Ramos (cell line): Measurements from ENCODE around the gene EHD4.

Experiments used
- in situ Hi-C: fragments of 300-500 bp; cut with MboI; formaldehyde crosslinking; loops from one replicate; pipeline ENCODE4 v1.14.3; 2022; ENCODE audit warnings: low sequenced_read_pairs; ENCODE audit not compliant: unreplicated experiment

EHD4 gene

DNA sequence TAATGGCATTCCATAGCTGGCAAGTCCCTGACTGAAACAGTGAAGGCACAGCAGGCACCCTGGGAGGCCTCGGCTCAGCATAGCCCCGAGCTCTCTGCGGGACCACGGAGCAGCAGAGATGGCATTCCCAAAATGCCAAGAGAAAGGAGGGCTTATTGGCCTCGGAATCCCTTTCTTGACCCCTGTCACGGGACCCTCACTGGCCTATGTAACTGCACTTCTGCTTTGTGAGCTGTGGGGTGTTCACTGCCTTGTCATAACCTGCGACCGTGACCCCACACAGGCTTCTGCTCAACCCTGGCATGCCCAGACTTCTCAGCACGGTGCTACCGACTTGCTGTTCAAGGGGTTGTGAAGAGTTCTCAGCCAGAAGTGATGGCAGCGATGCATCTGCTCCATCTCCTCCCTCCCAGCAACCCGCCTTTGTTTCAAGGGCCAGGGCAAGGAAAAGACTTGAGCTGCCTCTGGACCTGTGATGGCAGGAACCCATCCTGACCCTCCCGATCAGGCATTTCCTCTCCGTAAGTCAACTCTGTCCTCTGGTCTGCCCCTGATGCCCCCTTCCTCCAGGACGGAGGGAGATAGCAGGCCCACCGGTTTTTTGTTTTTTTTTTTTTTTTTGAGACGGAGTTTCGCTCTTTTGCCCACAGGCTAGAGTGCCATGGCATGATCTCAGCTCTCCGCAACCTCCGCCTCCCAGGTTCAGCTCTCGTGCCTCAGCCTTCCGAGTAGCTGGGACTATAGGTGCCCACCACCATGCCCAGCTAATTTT lies 30.5 kb downstream of the EHD4 start:
- in situ Hi-C loops: no loop called here

DNA sequence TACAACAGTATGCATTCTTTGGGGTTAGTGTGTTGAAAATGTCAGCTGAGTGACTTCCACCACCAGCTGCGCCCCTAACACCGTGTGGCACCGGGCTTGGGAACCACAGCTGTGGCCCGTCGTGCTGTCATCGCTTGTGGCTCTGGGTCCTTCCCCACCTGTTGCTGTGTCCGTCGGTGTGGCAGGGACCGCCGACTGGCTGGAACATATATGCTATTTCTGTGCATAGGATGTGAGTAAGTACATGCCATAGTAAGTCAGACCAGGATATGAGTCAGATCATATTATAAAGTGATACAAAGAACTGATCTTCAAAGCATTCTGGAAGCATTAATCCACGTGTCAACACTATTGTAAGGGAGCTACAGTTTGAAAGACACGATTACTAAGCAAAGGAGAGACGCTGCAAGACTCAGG lies 31.9 kb downstream of the EHD4 start:
- in situ Hi-C loops: no loop called here

DNA sequence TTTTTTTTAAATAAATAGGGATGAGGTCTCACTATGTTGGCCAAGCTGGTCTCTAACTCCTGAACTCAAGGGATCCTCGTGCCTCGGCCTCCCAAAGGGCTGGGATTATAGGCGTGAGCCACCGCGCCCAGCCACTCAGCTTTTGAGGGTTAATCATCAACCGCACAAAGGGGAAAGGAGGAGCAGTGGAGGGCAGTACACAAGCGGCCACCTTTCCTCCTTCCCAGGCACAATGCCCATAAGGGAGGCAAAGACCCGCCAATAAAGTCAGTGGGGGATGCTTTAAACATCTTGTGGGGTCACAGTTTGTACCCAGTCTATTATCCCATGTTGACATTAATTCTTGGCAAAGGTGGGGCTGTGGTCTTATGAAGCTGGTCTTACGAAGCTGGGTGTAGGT lies 32.4 kb downstream of the EHD4 start:
- in situ Hi-C loops: no loop called here

DNA sequence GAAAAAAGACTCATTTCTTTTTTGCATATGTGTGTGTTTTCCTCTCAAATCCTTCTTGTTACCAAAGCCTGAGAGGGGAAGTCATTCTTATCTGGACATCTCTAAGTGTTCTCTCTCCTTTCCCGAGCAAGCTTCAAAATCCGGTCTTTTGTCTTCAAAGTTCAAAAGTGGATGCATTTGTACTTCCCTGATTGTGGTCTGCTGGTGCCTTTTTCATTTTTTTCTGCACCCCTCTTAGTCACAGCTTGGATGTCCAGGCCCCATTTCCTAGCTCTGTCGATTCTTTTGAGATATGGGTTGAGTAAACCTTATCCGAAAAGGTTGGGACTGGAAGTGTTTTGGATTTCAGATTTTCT lies 34.8 kb downstream of the EHD4 start:
- in situ Hi-C loops: no loop called here

DNA sequence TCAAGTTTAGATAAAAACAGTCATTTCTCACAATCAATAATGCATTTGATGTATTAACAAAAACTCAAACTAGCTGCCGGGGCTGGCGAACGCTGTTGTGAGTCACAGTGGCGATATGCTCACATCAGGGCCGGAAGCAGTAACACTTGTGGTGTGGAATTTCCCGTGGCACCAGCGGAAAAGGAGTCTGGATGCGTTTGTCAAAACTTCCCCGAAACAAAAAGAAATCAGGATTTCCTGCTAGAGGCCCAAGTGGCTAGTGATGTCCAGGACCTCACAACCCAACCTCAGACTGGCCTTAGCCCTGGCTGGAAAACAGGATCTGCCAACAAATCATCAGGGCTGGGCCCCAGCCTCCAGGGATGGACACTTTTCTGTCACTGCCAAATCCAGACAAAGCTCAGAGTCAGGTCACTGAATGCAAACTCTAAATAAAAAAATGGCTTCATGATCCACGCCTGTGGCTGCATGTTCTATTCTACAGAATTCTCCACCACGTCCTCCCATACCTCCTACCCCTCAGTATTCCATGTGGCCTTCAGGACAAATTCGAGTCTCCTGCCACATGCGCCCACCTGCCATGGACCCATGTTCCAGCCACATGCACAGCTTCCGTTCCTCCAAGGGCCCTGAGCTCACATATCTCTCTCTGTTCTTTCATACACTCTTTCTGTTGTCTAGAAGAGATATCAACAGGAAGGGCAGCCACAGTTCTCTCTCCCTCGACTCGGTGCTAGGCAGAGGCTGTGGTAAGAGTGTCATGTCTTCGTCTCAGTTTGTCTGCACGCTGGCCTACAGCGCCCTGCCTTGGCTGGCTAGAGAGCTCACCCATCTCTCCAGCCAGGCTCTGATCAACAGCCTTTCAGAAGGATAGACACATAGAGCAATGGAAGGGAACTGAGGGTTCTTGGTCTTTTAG lies 35.4 kb downstream of the EHD4 start:
- in situ Hi-C loops: no loop called here

DNA sequence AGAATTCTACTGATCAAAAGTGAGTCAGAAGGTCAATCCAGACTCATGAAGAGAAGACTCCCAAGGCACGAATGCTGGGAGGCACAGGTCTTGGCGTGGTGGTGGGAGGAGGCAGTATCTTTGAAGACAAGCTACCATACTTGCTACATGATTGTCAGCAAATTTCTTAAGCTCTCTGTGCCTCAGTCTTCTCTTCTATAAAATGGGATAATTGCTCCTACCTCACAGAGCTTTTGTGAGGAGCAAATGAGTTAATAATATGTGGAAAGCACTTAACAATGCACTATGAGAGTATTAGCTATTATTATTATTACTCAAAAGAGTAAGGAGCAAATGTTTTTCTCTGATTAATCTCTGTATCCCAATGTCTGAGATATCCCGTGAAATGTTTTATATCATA lies 36.2 kb downstream of the EHD4 start:
- in situ Hi-C loops: no loop called here

DNA sequence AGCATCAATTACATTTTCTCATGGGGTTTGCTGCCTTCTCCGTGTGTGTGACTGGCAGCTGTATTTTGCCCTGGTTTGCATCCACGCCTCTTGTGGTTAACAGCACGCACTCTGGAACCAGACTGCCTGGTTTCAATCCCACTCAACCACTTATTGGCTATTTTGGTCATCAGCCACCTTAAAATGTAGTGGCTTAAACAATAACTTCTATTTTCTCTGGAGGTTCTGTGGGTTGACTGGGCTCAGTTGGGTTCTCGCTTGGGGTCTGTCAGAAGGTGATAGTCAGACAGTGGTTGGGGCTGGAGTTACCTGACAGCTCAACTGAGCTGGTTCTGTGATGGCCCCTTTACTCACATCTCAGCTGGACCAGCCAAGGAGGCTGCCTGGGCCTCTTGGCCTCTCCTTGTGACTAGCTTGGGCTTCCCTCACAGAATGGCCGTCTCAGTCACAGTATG lies 36.8 kb downstream of the EHD4 start:
- in situ Hi-C loops: no loop called here

DNA sequence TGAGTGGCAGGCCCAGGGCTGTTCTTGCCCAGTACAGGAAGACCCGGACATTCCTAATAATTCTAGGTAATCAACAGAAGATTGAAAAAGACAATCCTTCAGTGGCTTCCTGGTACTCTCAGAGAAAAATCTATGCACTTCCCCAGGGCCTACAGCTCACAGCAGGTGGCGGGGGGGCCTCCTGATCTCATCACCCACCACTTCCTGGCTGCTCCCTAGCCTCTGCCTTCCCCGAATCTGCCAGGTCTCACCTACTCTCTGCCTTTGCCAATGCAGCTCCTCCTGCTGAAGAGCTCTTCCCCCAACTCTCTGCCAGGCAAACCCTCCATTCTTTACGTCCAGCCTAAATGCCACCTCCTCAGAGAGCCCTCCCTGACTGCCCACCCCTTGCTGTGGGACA lies 37.5 kb downstream of the EHD4 start:
- in situ Hi-C loops: no loop called here

DNA sequence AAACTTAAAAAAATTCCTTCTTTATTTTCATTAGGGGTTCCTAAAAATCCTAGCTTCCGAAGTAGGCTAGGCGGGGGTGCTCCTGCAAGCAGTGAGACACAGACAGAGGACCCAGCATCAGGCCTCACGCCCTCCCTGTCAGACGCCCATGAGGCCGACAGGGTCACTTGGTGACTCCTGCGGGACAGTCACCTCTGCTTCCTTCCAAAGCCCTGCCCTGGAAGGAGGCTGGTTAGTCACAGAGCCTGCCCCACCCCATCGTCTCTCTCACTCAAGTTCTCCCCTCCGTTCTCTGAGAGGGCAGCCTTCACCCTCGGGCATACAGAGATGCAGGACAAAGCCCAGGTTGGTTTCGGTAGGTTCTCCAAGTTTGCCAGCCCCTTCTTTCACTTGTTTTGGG lies 38.6 kb downstream of the EHD4 start:
- in situ Hi-C loops: no loop called here

DNA sequence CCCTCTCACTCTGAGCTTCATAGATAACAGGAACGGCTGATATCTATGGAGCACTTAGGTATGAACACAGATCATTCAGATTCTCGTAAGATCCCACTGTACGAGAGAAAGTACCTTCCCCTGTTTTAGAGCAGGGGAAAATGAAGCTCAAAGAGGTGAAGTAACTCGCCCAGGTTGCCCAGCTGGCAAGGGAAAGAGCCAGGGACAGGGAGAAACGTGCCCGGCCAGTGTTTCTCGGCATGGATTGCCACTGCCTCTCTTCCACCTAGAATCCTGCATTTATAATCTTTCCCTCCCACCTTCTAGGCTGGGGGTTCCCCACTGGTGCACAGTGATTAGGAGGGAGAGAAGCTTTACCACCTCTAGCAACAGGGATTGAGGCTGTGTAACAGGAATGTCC lies 39.0 kb downstream of the EHD4 start:
- in situ Hi-C loops: no loop called here

DNA sequence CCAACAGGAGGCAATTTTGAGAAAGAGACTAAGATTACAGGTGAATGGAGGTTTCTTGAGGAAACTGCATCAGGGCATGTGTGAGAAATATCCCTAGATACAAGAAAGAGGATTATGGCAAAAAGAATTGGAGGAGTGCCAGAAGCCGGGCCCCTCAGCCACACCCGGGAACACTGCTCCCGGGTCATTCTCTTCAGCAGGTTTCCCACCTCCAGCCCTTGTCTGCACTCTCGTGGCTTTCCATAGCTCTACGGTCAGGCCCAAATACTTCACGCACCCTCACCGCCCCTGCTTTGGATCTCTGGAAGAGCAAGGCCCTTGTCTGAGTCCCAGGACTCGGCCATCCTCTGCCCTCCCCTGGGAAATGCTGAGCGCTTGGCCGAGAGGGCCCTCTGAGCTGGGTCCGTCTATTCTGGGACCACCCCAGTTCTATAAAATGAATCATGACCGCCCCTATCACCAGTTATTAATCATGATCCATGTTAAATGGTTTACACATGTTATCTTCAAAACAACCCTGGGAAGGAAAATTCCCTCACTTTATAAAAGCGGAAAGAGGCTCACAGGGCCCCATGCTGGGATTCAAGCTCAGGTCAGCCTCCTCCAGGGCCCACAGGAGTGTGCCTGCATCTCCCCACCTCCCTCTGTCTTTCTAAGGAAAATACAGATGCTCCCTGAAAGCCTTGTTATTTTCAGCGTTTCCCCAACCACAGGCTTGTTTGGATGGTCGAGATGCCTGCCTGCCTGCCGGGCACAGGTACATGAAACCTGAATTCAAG lies 39.7 kb downstream of the EHD4 start:
- in situ Hi-C loops: no loop called here

DNA sequence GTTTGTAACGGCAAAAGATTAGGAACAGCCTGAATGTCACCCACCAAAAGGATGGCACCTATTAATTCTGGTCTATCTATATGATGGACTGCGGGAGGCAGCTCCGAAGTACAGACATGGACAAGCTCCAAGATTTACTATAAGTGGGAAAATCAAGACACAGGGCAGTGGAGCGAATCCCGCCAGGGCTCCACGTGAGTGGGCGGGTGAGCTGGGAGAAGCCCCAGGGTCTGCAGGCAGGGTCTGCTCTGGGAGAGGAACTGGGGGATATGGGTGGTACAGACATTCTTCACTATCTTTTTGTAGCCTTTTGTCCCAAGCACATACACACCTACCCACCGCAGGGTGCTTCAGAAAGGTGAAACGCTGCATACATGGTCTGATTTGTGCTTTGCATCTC lies 40.3 kb downstream of the EHD4 start:
- in situ Hi-C loops: no loop called here

DNA sequence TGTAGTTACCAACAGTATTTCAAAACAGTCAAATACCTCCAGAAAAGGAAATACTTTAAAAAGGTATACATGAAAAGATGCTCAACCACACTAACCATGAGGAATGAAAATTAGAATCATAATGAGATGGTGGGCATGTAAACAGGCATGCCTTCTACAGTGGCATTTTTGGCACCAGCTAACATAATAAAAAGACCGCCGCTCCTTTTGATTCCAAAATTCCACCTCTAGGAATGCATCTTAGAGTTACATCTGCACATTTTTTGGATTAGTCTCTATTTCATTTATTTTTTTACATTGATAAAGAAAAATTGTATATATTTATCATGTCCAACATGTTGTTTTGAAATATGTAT lies 41.5 kb downstream of the EHD4 start:
- in situ Hi-C loops: no loop called here

DNA sequence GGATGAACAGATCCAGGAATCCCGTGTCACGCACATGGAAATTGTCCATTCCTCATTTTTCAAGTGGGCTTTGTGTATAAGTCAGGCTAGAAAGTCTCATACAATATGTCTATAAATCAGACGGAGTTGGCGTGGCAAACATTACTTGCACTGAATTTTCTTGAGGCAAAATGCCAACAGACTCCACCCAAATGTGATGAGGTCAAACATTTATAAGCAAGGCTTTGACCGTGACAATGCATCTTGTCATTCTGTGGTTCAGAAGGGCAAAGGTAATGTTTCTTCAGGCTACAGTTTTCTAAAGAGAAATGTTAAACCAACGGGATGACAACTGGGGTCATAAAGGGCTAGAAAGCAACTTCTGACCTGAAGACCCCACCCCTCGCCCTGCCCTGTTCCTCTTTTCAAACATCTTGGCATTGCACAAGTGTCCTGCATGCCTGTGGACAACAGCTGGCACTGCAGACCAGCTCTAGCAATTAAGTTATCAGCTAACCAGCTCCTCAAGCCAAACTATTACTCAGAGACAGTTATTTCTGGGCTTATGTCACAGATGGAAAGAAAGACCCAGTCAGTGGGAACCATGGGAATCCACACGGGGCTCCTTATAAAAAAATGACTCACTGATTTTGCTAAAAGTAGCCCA lies 42.0 kb downstream of the EHD4 start:
- in situ Hi-C loops: no loop called here

DNA sequence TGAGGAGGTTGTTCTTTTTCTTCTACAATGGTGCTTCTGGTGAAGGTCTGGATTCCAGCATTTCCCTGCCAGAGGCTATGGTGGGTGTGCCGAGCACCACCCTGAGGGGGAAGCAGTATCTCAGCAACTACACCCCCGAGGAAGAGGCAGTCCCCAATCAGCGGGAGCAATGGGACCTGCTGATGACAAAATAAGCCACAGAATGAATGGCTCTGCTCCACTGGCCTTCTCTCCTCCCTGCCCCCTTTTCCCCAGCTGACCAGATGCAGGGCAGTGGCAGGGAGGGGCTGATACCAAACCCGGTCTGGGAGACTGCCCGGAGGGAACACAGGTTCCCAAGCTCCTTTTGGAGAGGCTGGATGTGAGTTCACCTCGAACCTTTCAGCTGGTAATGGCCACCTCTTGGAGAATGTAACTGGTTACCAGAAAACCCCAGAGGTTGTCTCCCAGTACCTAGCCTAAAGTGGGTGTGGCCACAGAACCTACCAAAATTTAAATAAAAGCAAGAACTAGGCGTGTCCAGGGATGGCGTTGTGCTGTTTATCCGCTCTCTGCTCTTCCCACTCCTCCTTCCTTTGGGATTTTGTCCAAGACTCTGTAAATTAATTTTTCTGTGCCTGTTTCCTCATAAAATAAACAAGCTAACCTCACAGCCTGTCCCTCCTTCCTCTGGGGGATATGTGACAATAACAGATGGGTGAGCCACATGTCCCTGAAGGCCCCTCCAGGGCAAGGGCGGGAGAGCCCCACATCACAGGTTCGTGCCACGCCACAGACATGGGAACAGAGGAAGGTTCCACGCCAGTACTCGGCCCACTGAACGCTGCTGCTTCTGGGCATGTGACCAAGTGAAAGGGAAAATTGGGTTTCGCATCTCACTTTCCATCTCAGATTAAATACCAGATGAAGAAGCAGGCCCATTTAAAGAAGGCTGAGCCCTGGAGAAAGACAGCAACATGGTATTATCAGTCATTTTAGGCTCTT lies 43.4 kb downstream of the EHD4 start:
- in situ Hi-C loops: no loop called here

DNA sequence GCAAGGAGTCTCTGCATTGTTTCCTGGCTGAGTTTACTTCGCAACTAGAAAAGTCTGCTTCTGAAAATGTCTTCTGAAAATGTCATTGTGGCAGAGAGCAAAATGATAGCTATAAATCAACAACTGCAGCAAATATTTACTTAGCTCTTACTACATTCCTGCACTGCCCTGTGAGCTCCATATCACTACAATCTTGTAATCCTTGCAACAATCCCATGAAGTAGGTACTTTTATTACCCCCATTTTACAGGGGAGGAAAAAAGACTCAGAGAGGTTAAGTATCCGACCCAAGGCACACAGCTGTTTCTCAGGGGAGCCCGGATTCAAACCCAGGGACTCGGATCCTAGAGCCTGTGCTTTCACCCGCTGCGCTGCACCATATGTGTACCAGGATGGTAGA lies 44.3 kb downstream of the EHD4 start:
- in situ Hi-C loops: no loop called here

DNA sequence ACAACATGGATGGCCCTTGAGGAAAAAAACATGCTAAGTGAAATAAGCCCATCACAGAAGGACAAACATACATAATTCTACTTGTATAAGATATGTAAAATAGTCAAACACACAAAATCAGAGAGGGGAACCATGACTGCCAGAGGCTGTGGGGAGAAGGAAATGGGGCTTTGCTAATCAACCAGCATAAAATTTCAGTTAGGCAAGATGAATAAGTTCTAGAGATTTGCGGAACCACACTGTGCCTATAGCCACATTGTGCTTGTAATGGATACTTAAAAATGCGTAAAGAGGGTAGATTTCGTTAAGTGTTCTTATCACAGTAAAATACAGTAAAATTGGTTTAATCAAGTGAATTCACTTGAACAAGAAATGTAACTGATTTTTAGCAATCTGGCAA lies 44.8 kb downstream of the EHD4 start:
- in situ Hi-C loops: no loop called here

DNA sequence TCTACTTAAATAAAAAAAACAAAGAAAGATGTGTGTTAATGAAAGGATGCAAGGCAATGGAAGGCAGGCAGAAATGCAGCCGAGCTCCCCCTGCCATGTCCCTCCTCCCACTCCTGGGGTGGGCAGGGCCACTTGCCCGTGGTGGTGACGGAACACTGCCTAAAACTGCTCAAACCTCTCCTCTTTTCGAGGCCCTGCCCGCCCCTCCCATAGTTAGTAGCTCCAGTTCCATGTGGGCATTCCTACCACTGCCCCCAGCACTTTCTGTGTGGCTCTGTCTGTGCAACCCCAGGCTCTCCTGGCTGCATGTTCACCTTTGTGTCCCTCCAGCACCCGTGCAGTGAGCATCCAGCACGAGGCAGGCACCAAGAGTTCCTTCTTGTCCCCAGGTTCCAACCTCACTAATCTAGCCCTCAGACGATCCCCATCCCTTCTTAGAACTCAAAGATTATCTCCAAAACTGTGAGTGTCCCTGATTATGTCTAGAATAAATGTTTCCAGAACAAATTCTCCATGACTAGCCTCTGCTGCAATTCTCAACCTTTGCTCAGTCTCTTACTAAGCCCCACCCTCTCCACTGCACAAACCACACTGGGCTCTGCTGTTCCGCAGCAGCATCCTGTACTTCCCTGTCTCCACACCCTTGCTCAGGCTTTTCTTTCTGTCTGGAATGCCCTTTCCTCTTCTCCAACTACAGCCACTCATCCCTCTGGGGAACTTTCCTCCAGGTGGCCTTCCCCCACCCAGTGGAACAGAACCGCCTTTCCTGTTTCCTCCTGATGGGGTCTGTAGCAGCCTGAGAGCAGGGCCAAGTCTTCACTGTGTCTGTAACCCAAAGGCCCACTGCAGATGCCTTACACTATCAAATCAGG lies 45.9 kb downstream of the EHD4 start:
- in situ Hi-C loops: no loop called here
